Keratinocyte (primary cell): ENCODE data around the gene ABHD13. TPM values are rescaled to one million over a fixed set of nuclear protein-coding genes. Genes with fewer than 3 reads are reported as not detected.

Experiments
- DNase-seq: peaks from one replicate; pipeline ENCODE4 v3.0.0-alpha.2; 2011; ENCODE audit warnings: low read depth, missing footprints, low spot score
- FAIRE-seq: peaks from 2 replicates; lab custom pipeline; 2011; peaks lifted over from hg19 to GRCh38; lab: Jason Lieb, UNC
- H2AFZ ChIP-seq: 2 replicates; pipeline ENCODE4 v1.6.0; 2012; ENCODE audit warnings: low read length, control low read depth, inconsistent platforms; ENCODE audit not compliant: control insufficient read depth
- H3K27ac ChIP-seq: 2 replicates; pipeline ENCODE4 v1.5.1; 2011; ENCODE audit warnings: low read length; ENCODE audit not compliant: control insufficient read depth, insufficient read depth
- H3K27me3 ChIP-seq: 3 replicates; pipeline ENCODE4 v1.6.0; 2011; ENCODE audit warnings: low read length; ENCODE audit not compliant: control insufficient read depth, insufficient read depth; ENCODE audit errors: extremely low read depth
- H3K36me3 ChIP-seq, 2 experiments: 2 replicates in 1 of 2; 3 replicates in 1 of 2; pipeline ENCODE4 v1.5.1; 2011; ENCODE audit warnings: low read length in 2 of 2, mild to moderate bottlenecking in 1 of 2; ENCODE audit not compliant: control insufficient read depth in 2 of 2, insufficient read depth in 2 of 2; ENCODE audit errors: extremely low read depth in 1 of 2
- H3K4me1 ChIP-seq: 3 replicates; pipeline ENCODE4 v1.5.1; 2011; ENCODE audit warnings: low read length; ENCODE audit not compliant: control insufficient read depth, insufficient read depth; ENCODE audit errors: extremely low read depth
- H3K4me2 ChIP-seq: 3 replicates; pipeline ENCODE4 v1.6.0; 2011; ENCODE audit warnings: low read depth, low read length; ENCODE audit not compliant: control insufficient read depth, insufficient read depth; ENCODE audit errors: extremely low read depth
- H3K4me3 ChIP-seq, 3 experiments: fragments of 200-600 bp in 1 of 3; sonication (generic) in 1 of 3; 2 replicates in 2 of 3; 3 replicates in 1 of 3; pipeline ENCODE4 v1.5.1; 2011 to 2016; ENCODE audit warnings: low read length in 3 of 3, mild to moderate bottlenecking in 3 of 3, control low read depth in 2 of 3, inconsistent platforms in 1 of 3, low read depth in 1 of 3, mixed read lengths in 1 of 3, mixed run types in 1 of 3, moderate library complexity in 1 of 3; ENCODE audit not compliant: control insufficient read depth in 2 of 3, insufficient read depth in 2 of 3; ENCODE audit errors: extremely low read depth in 1 of 3
- H3K79me2 ChIP-seq: 2 replicates; pipeline ENCODE4 v1.6.0; 2012; ENCODE audit warnings: low read length; ENCODE audit not compliant: control insufficient read depth, insufficient read depth
- H3K9ac ChIP-seq: 3 replicates; pipeline ENCODE4 v1.6.0; 2011; ENCODE audit warnings: low read length; ENCODE audit not compliant: control insufficient read depth, insufficient read depth; ENCODE audit errors: extremely low read depth
- H3K9me1 ChIP-seq: 3 replicates; pipeline ENCODE4 v1.6.0; 2011; ENCODE audit warnings: low read length; ENCODE audit not compliant: control insufficient read depth, insufficient read depth; ENCODE audit errors: extremely low read depth
- H3K9me3 ChIP-seq: 2 replicates; pipeline ENCODE4 v1.5.1; 2012; ENCODE audit warnings: low read depth, low read length; ENCODE audit not compliant: control insufficient read depth
- H4K20me1 ChIP-seq: 3 replicates; pipeline ENCODE4 v1.6.0; 2011; ENCODE audit warnings: low read length; ENCODE audit not compliant: control insufficient read depth, insufficient read depth; ENCODE audit errors: extremely low read depth
- EZH2 ChIP-seq: IDR thresholded peaks from one replicate; pipeline ENCODE4 v1.6.1; 2012; ENCODE audit warnings: inconsistent platforms, mild to moderate bottlenecking, low read length, moderate library complexity
- dilution Hi-C: fragments of 300-500 bp; cut with MboI; formaldehyde crosslinking; loops from one replicate; pipeline ENCODE4 v1.7.0; 2020; ENCODE audit warnings: low sequenced_read_pairs; ENCODE audit not compliant: extremely low pct_ligation_motif_present
- polyA plus RNA-seq, 5 experiments: library from polyadenylated mRNA; depleted of rRNA in 3 of 5; stranded (reverse) in 3 of 5; stranded (forward) in 1 of 5; unstranded in 1 of 5; fragments of >200 nt; gene quantifications; 1 replicate in 1 of 5; 2 replicates in 3 of 5; 3 replicates in 1 of 5; pipeline versions ENCODE4 v1.2.1 to v1.2.3, GENCODE V29; 2011 to 2012; ENCODE audit warnings: missing spikeins in 2 of 5, low read depth in 1 of 5, low replicate concordance in 1 of 5
- TF ChIP-seq, protein P1 (sequence below), 3 experiments: IDR thresholded peaks in 1 of 3; conservative IDR thresholded peaks in 1 of 3; optimal IDR thresholded peaks in 1 of 3; 2 replicates in 2 of 3; 3 replicates in 1 of 3; pipeline versions ENCODE3 to v1.5.1; 2011; ENCODE audit warnings: low read length in 3 of 3, mild to moderate bottlenecking in 3 of 3, moderate library complexity in 2 of 3, control low read depth in 1 of 3, inconsistent platforms in 1 of 3; ENCODE audit not compliant: insufficient read depth in 2 of 3; ENCODE audit errors: extremely low read depth in 1 of 3

ABHD13 gene
- polyA plus RNA-seq, 1 donor (not counting 4 experiments of a cell fraction or from before 2014, with no cell fraction given): 12.8 TPM

DNA sequence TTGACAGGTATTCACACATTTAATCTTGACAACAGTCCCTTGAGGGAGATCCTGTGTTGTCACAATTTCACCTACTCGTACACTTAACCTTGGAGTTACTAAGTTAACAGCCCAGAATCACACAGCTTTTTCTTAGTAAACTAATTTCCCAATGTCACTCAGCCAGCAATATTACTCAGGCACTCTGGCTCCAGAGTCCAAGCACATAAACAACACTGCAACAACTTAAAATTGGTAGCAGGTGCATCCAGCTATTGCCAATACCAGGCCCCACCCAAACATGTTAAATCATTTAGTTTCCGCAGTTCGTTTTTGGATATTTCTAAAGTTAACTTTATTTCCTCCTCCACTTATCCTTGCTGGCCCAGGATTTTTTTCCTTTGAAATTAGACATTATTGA, 35.5 kb upstream of the ABHD13 start:
- TF ChIP-seq, protein P1, sequence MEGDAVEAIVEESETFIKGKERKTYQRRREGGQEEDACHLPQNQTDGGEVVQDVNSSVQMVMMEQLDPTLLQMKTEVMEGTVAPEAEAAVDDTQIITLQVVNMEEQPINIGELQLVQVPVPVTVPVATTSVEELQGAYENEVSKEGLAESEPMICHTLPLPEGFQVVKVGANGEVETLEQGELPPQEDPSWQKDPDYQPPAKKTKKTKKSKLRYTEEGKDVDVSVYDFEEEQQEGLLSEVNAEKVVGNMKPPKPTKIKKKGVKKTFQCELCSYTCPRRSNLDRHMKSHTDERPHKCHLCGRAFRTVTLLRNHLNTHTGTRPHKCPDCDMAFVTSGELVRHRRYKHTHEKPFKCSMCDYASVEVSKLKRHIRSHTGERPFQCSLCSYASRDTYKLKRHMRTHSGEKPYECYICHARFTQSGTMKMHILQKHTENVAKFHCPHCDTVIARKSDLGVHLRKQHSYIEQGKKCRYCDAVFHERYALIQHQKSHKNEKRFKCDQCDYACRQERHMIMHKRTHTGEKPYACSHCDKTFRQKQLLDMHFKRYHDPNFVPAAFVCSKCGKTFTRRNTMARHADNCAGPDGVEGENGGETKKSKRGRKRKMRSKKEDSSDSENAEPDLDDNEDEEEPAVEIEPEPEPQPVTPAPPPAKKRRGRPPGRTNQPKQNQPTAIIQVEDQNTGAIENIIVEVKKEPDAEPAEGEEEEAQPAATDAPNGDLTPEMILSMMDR (optimal IDR thresholded peaks at IDR 0.05 in 1 of 3, IDR thresholded peaks at IDR 0.05 in 1 of 3, conservative IDR thresholded peaks at IDR 0.05 in 1 of 3; ENCODE audit: extremely low read depth in 1 of 3, insufficient read depth in 2 of 3, low read length in 3 of 3): no peak
- no peak overlapping the region for H2AFZ ChIP-seq
- H3K27ac ChIP-seq: no peak overlapping the region
- H3K27me3 ChIP-seq: no peaks in the 10 kb centered on the region
- no peak overlapping the region for H3K4me2 ChIP-seq
- H3K36me3 ChIP-seq: no peaks in the 10 kb centered on the region
- FAIRE-seq: no peak
- dilution Hi-C loops: no loop called here
- H3K9ac ChIP-seq: no peak overlapping the region
- no peaks in the 10 kb centered on the region for H3K4me1 ChIP-seq
- no peak for DNase-seq
- no peaks in the 10 kb centered on the region for H3K9me1 ChIP-seq
- no peaks in the 10 kb centered on the region for H4K20me1 ChIP-seq
- no peak overlapping the region for H3K4me3 ChIP-seq
- H3K79me2 ChIP-seq: no peaks in the 10 kb centered on the region
- no peaks in the 10 kb centered on the region for H3K9me3 ChIP-seq

DNA sequence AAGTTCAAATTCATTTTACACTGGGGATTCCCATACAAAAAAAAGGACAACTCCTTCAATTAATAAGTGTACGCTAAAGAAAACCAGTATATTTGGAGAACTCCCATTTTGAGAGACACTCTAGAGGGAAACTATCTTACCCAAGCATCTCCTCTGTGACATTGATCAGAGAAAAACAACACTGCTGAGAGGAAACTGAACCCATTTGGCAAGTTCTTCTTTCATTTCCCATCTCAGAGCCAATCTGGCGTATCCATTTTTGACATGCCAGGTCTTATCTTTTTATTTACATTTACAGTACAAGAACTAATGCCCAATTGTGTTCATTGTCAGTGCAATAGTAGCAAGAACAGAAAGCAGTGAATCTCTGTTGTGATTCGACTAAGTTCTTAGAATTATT, 33.0 kb upstream of the ABHD13 start:
- Histone ChIP-seq H3K4me3 (no peak overlapping the region), H3K9ac (no peak overlapping the region), H3K27me3 (no peaks in the 10 kb centered on the region), H4K20me1 (no peaks in the 10 kb centered on the region), H3K9me1 (no peaks in the 10 kb centered on the region), H3K27ac (no peak overlapping the region), H3K79me2 (no peaks in the 10 kb centered on the region), H3K4me2 (no peak overlapping the region), H3K4me1 (no peaks in the 10 kb centered on the region), H2AFZ (no peak overlapping the region), H3K36me3 (no peaks in the 10 kb centered on the region), H3K9me3 (no peaks in the 10 kb centered on the region)
- no peak for TF ChIP-seq EZH2
- TF ChIP-seq, protein P1 (optimal IDR thresholded peaks at IDR 0.05 in 1 of 3, IDR thresholded peaks at IDR 0.05 in 1 of 3, conservative IDR thresholded peaks at IDR 0.05 in 1 of 3; ENCODE audit: extremely low read depth in 1 of 3, insufficient read depth in 2 of 3, low read length in 3 of 3): no peak
- no peak for DNase-seq
- dilution Hi-C loops: no loop called here
- FAIRE-seq: no peak
